Measurements from ENCODE around the gene CDC16. TPM values are rescaled to one million over a fixed set of nuclear protein-coding genes. Genes with fewer than 3 reads are reported as not detected.

CDC16 gene
- total RNA-seq, 2 donors from 2014 or later, result 35.7 to 47.9 TPM

DNA sequence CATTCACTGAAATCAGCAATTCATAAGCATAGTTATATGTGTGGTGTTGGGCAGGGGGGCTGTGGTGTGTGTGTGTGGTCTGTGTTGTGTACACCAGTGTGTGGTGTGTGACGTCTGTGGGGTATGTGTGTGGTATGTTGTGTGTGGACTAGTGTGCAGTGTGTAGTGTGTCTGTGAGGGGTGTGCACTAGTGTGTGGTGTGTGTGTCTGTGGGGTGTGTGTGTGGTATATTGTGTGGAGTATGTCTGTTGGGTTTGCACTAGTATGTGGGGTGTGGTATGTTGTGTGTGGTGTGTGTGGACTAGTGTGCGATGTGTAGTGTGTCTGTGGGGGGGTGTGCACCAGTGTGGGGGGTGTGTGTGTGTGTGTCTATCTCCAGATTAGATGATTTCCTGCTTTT lies 7.2 kb upstream of the CDC16 start:
- DNase-seq, result no peak
- TF ChIP-seq, protein P1, sequence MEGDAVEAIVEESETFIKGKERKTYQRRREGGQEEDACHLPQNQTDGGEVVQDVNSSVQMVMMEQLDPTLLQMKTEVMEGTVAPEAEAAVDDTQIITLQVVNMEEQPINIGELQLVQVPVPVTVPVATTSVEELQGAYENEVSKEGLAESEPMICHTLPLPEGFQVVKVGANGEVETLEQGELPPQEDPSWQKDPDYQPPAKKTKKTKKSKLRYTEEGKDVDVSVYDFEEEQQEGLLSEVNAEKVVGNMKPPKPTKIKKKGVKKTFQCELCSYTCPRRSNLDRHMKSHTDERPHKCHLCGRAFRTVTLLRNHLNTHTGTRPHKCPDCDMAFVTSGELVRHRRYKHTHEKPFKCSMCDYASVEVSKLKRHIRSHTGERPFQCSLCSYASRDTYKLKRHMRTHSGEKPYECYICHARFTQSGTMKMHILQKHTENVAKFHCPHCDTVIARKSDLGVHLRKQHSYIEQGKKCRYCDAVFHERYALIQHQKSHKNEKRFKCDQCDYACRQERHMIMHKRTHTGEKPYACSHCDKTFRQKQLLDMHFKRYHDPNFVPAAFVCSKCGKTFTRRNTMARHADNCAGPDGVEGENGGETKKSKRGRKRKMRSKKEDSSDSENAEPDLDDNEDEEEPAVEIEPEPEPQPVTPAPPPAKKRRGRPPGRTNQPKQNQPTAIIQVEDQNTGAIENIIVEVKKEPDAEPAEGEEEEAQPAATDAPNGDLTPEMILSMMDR (IDR thresholded peaks at IDR 0.05), result no peak
- Histone ChIP-seq H3K4me3 (no peak overlapping the region), H3K4me1 (no peaks in the 10 kb centered on the region), H3K9ac (ENCODE audit: low read depth in 2 of 2, low read length in 2 of 2) (no peak overlapping the region), H3K27me3 (no peaks in the 10 kb centered on the region), H3K36me3 (no peaks in the 10 kb centered on the region), H3K27ac (no peak overlapping the region), H3K9me3 (no peaks in the 10 kb centered on the region)
- intact Hi-C loops (cut with DNase I), result no loop called here

DNA sequence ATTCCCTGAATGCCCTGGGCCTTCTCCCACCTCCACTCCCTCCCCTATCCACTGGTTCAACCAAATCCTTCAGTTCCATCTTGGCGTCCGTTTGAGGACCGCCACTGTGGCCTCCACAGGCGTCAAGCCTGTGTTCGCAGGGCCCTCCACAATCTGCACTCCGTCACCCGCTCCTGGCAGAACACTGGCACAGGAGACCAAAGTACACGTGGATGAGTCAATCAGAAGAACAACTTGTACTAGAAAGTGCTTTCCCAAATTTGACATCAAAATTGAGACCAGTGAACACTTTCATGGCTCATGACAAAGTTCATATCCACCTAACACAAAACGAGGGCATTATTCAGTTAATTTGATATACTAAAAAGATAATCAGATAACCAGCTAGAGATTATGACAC lies 6.5 kb upstream of the CDC16 start:
- DNase-seq, result no peak
- H3K9ac ChIP-seq (ENCODE audit: low read depth in 2 of 2, low read length in 2 of 2), result no peak overlapping the region
- H3K27ac ChIP-seq, result no peak overlapping the region
- no peaks in the 10 kb centered on the region for H3K4me1 ChIP-seq
- H3K27me3 ChIP-seq, result no peaks in the 10 kb centered on the region
- no peaks in the 10 kb centered on the region for H3K36me3 ChIP-seq
- H3K9me3 ChIP-seq, result no peaks in the 10 kb centered on the region
- intact Hi-C loops (cut with DNase I), result no loop called here
- TF ChIP-seq, protein P1 (IDR thresholded peaks at IDR 0.05), result no peak
- H3K4me3 ChIP-seq, result no peak overlapping the region

- intact Hi-C loops (cut with DNase I), result no loop called here
- H3K27me3 ChIP-seq, result no peaks in the 10 kb centered on the region
- H3K4me3 ChIP-seq, result no peak overlapping the region
These were observed 5.2 kb upstream of the CDC16 start for GRCh38 chr13:114229506-114229905.

DNA sequence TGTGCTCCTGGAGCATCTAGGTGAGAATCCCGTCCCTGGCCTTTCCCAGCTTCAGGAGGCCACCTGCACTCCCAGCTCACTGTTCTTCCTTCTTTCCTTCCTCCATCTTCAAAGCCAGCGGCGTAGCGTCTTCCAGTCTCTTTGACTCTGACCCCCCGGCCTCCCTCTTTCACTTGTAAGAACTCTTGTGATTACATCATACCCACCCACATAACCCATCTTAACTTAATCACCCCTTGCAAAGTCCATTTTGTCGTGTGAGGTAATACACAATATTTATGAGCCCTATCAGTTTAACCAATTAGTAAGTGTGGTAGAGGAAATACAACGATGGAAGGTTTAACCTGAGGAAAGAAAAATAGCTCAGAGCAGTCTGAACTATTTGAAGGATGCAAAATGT lies 4.6 kb upstream of the CDC16 start:
- Histone ChIP-seq H3K4me1 (no peaks in the 10 kb centered on the region), H3K9me3 (no peaks in the 10 kb centered on the region), H3K27me3 (no peaks in the 10 kb centered on the region), H3K4me3 (no peak overlapping the region), H3K27ac (no peak overlapping the region), H3K9ac (ENCODE audit: low read depth in 2 of 2, low read length in 2 of 2) (no peak overlapping the region), H3K36me3 (no peaks in the 10 kb centered on the region)
- intact Hi-C loops (cut with DNase I), result loop anchor here (5.0 kb wide), 1 partner anchor 413 kb away; no protein-coding TSS in a partner anchor
- no peak for DNase-seq
- TF ChIP-seq, protein P1 (IDR thresholded peaks at IDR 0.05), result no peak

More at GRCh38 chr13:114229506-114229905, 5.2 kb upstream of the CDC16 start:
- Histone ChIP-seq H3K9ac (ENCODE audit: low read depth in 2 of 2, low read length in 2 of 2) (no peak overlapping the region), H3K4me1 (no peaks in the 10 kb centered on the region), H3K9me3 (no peaks in the 10 kb centered on the region), H3K27ac (no peak overlapping the region), H3K36me3 (no peaks in the 10 kb centered on the region)
- no peak for DNase-seq
- TF ChIP-seq, protein P1 (IDR thresholded peaks at IDR 0.05), result no peak

DNA sequence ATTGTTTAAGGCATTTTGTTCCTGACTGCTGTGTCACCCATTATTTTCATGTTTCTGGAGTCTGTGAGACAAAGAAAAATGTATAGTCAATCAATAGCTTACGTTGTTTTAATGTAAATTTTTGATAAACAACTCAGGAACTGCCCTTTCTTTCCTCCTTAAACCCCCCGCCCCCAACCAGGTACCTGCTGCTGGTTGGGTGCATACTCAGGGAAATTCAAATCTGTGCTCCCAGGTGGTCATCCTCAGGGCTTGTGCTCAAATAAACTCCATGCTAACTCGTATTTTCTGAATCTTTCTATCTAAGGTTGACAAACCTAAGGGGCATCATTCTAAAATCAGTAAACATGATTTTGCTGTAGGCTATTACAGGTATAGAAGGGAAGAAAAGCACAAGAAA lies 4.1 kb upstream of the CDC16 start:
- DNase-seq, result no peak
- no peak overlapping the region for H3K4me3 ChIP-seq
- H3K9ac ChIP-seq (ENCODE audit: low read depth in 2 of 2, low read length in 2 of 2), result no peak overlapping the region
- TF ChIP-seq, protein P1 (IDR thresholded peaks at IDR 0.05), result no peak
- no peaks in the 10 kb centered on the region for H3K9me3 ChIP-seq
- intact Hi-C loops (cut with DNase I), result loop anchor here (5.0 kb wide), 1 partner anchor 413 kb away; no protein-coding TSS in a partner anchor
- no peaks in the 10 kb centered on the region for H3K36me3 ChIP-seq
- no peak overlapping the region for H3K27ac ChIP-seq
- H3K27me3 ChIP-seq, result no peaks in the 10 kb centered on the region
- H3K4me1 ChIP-seq, result no peaks in the 10 kb centered on the region
